ENCODE data around the gene C19orf81.

The C19orf81 gene

DNA sequence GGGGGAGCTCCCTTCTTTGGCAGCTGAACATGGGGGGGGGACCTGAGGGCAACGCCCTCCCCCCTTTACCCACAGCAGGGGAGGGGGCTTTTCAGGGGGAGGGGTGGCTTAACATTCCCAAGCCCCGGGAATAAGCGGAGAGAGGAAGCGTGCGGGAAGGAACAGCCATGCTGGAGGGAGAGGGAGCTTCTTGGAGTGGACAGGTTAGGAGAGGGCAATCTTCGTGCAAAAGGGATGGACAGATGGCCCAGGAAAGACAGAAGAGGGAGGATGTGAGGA is 10.8 kb downstream of the C19orf81 start:
- no peak for DNase-seq

DNA sequence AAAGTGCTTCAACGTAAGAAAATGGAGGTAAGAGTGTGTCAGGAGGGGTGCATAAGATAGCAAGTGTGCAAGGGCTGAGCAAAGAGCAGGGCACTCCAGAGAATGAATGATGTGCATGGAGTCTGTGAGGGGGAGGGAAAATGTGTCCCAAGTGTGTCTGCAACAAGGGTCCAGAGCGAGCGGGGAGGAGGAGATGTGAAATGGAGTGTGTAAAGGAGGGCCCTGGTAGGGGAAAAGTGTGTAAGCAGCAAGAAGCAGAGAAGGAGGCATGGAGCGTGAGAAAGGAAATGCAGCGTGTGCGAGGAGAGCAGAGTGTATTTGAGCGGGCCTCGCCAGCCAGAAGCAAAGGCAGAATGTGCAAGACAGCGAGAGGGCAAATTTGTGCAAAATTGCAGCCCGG is 11.8 kb downstream of the C19orf81 start:
- no peak for DNase-seq

GRCh38 chr19:50661766-50662650 is 12.8 kb downstream of the C19orf81 start:
- no peak for DNase-seq

DNA sequence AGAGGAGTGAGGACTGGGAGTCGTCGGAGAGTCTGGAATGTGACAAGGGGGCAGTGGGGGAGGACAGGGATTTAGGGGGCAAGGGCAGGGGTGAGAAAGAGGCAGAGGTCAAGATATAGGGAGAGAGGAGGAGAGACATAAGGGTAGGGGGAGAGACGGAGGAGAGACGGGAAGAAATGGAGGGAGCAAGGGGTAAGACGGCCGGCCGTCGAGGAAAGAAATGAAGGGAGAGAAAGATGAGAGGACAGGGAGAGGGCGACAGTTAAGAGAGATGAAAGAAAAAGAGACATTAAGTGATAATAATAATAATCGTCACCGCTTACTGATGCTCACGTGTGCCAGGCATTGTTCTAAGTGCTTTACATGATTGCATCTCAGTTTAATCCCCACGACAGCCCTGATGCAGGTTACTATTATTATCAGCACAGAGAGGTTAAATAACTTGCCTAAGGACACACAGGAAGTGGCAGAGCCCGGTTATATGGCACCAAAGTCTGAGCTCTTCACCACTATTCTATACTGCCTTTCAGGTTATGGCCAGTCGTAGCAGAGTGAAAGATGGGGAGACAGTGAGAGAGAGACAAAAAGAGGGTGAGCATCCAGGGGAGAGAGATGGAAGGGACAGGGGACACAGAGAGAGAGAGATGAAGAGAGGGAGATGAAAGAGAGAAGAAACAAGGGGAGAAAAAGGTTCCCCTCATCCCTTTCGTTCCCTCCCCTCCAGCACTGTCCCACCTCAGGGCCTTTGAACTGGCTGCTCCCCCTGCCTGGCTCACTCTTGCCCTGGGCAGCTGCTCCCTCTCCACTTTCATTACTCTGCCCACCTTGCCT is 13.6 kb downstream of the C19orf81 start:
- DNase-seq = no peak

GRCh38 chr19:50663482-50663790 is 14.2 kb downstream of the C19orf81 start:
- DNase-seq = no peak

GRCh38 chr19:50664204-50664603 is 15.0 kb downstream of the C19orf81 start:
- DNase-seq = no peak

DNA sequence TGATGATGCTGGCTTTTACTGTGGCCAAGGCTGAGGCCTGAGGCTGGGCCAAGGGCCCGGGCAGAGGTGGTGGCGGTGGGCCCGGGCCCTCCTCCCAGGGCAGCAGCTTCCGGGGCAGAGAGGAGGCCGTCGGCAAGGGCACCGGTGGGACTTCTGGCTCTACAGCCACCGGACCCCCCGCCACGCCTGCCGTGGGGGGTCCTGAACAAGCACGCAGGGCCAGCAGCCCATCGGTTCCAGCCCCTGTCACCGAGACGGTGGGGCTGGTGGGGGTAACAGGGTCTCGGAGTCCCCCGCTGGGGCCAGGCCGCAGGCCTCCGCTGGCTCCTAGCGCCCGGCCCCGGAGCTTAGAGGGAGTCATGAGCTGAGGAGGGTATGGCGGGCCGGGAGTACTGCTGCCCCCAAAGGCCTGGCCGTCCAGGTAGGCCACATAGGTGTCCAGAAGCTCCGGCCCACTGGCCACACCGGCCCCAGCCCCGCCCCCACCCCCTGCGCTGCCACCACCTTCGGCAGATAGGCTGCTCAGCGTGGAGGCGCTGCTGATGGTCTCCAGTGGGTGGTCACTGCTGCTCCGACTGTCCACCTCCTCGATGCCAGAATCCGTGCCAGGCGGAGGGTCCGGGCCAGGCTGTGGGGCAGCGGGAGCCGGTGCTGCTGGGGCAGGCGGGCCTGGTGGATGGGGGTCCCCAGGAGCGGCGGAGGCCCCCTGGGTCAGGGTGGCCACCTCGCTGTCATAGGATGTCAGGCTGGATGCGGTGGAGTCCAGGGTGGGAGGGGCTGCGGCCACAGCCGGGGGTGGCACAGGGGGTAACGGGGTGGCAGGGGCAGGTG is 17.3 kb downstream of the C19orf81 start:
- no peak for DNase-seq

DNA sequence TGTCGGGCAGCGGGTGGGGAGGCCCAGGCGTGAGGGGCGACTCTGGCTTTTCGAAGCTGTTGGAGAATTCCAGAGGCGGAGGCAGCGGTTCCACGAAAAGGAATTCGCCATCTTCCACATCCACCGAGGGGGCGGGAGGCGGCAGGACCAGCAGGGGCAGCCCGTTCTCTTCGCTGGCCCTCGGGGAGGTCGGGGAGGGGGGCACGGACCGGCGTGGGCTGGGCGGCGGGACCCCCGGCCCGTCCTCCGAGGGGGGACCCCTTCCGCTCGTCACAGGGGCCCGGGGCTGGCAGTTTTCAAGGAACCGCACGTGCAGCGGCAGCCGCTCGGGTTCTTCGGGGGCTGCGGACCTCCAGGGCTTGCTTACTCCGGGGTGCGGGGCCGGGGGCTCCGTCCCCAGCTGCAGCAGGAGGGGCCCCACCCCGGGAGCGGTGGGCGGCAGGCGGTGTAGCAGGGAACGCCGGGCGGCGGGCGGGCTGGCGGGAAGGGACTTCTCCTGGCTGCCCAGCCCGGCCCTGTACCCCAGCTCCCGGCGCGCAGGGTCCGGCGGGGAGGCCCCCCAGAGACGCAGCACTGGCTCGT is 18.0 kb downstream of the C19orf81 start:
- DNase-seq = no peak

- DNase-seq = no peak
These were observed 18.6 kb downstream of the C19orf81 start for GRCh38 chr19:50667759-50668231.

- DNase-seq = no peak
These were observed 19.2 kb downstream of the C19orf81 start for GRCh38 chr19:50668416-50668815.

- DNase-seq = no peak
These were observed 19.6 kb downstream of the C19orf81 start for GRCh38 chr19:50668879-50669278.

- DNase-seq = peak; percentile 54
These were observed 20.3 kb downstream of the C19orf81 start for GRCh38 chr19:50669302-50670101.

DNA sequence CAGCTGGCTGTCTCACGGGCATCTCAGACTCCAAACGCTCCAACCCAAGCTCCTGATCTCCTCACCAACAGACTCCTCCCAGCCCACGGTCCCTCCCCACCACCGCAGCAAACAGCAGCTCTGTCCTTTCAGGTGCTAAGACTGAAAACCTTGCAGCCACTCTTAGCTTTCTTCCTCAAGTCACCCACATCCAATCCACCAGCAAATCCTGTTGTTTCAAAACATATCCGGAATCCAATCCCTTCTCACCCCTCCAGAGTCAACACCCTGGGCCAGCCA is 20.8 kb downstream of the C19orf81 start:
- DNase-seq = no peak

DNA sequence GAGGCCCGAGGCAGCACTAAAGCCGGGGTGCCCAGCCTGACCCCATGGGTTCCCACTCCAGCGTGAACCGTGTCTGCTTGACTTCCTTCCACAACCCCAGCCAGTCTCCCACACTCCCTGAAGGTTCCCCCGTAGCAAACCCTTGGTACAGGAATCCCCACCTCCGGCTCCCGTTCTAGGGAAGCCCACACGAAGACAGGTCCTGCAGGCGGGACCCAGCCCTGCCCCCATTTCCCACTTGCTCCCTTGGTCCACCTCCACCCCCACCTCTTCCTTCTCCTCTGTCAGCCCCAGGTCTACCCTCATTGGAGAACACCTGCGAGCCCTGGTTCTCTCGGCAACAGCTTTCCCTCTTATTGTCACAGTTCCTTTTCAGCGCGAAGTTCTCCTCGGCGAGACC is 23.9 kb downstream of the C19orf81 start:
- DNase-seq = no peak

DNA sequence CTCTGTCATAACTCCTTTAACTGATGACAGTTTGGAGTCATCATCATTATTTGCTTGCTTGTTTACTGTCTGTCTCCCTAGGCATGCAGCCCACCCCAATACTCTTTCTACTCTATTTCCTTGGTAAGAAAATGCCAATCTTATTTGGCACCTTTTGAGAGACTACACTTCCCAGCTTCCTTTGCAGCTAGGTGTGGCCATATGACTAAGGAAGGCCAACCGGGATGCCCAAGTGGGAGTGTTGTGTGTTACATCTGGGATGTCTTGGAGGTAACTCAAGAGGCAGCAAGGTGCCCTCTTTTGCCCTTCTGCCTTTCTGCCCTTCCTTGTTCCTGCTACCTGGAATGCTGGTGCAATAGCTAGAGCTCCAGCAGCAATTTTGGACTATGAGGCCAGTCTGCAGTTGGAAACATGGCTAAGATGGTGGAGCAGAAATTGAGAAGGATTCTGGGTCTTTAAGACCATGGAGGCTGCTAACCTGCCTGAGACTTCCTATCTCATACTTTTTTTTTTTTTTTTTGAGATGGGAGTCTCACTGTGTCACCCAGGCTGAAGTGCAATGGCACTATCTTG is 27.5 kb downstream of the C19orf81 start:
- DNase-seq = no peak

DNA sequence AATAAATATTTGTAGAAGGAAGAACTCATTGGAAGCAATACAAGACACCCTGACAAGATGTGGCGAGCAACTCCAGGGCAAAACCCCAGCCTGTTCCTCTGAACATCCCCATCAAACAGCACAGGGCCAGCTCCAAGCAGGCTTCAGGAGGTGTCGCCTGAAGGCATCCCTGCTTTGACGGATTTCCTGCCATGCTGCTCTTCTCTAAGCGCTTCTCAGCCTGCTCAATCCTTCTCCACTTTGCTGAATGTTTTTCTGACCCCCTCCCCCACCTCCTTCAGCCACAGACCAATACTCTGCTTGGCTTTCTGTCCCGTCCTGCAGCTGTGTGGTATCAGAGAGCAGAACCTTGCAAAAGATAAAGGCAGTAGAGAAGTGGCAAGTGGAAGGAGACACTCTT is 28.4 kb downstream of the C19orf81 start:
- no peak for DNase-seq

DNA sequence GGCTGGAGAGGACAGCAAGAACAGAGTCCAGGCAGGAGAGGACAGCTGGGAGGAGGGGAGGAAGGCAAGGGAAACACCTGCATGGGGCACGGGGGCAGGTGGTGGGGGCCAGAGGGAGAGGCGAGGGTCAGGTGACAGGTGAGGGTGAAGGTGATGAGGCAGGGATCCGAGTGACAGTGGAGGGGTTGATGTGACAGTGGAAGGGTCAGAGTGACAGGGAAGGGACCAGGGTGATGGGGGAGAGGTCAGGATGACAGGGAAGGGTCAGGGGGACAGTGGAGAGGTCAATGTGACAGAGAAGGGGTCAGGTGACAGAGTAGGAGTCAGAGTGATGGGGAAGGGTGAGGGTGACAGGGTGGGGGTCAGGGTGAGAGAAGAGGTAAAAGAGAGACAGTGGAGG is 29.1 kb downstream of the C19orf81 start:
- DNase-seq = no peak

- peak; percentile 83 for DNase-seq
These were observed 30.2 kb downstream of the C19orf81 start for GRCh38 chr19:50679177-50680125.

- no peak for DNase-seq
These were observed 37.2 kb downstream of the C19orf81 start for GRCh38 chr19:50686310-50687032.

DNA sequence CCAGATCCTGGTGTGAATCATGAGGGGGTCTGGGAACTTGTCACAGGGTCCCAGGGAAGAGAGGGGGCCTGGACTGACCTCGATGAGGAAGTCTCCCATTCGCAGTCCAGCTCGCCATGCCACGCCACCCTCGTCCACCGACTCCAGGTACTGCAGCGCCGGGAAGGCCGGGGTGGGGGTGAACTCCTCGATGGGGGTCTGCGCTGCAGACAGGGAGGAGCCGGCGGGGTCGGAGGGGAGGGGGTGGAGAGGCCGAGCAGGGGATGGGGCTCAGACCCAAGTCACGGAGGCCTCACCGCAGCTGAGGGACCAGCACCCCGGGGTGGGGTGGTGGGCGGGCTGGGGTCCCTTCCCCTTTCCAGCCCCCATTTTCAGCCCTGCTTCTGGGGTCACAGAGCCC is 39.5 kb downstream of the C19orf81 start:
- DNase-seq = no peak

Data from MV-4-11 (cell line).